GM19372 (cell line): ENCODE data around the gene KCNQ5.
"Not testable (repeated sequence)": the region's sequence is repeated elsewhere in the genome, so short reads cannot be mapped to it uniquely, and the experiment has no call there.

Source experiments
- ATAC-seq: cut with Tn5 transposase; IDR thresholded peaks from one replicate; pipeline ENCODE4 v1.9.1; 2021; ENCODE audit warnings: mild to moderate bottlenecking, low read depth, moderate library complexity; ENCODE audit not compliant: unreplicated experiment

Gene KCNQ5

GRCh38 chr6:72621291-72622093, at the start of gene KCNQ5:
Gene KCNQ5 (plus strand): TSS chr6:72622064.
- peak; percentile 15 for ATAC-seq

- peak; percentile 58 for ATAC-seq
Measured at GRCh38 chr6:72579865-72580264, 42.0 kb upstream of the KCNQ5 start.

DNA sequence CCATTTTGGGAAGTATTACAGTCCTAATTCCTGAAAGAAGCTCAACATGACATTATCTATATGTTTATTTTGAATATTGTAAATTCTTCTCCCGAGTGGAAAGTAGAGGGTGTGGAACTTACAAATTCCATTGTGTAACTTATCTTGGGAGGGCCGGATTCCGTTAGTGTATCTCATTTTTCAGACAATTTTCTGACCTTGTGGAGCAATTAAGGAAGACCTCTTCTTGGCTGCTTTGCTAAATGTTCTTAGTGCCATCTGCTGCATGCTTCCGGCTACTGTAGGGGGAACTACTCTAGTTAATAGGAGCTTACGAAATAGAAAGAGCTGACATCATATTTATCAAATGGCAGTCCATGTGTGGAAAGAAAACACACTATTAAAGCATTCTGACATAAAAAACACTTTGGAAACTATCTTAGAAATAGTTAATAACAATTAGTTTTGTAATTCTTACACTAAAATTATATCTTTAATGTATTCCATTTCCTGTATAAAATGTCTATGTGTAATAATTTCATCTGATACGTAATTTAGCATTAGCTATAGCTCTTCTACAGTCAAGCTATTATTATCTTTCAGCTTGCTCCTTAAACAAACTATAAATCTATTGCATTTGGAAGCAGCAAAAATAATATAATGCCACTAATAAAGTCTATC, 41.5 kb upstream of the KCNQ5 start:
- peak; percentile 86 for ATAC-seq

GRCh38 chr6:72580950-72581349, 40.9 kb upstream of the KCNQ5 start:
- not testable (repeated sequence) for ATAC-seq

DNA sequence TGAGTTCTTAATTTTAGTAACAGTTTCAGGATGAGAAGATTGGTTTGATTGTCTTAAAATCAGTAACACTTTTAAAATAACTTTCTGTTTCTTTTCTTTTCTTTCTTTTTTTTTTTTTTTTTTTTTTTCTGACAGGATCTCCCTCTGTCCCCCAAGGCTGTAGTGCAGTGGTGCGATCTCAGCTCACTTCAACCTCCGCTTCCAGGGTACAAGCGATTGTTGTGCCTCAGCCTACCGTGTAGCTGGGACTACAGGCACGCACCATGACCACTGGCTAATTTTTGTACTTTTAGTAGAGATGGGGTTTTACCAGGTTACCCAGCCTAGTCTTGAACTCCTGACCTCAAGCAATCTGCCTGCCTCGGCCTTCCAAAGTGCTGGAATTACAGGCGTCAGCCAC, 33.7 kb upstream of the KCNQ5 start:
- ATAC-seq, result no peak

DNA sequence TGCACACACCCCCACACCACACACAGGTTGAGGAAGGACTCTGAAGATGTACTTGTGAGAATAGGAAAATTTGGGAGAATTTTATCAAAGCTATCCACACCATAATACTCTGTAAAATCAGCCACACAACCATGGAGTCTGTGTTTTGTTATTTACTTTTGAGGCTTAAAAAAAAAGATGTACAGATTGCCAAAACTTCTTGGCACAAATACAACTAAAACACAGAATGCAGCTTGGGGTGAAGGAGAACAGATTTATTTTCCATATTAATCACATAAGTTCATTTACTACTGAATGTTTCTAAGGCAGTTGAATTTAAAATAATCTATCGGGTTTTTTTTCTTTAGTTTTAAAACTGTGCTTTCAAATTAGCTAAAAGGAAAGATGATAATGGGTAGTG, 32.8 kb upstream of the KCNQ5 start:
- ATAC-seq, result no peak

- ATAC-seq, result peak; percentile 56
Measured at GRCh38 chr6:72595812-72596211, 26.1 kb upstream of the KCNQ5 start.

- ATAC-seq, result no peak
Measured at GRCh38 chr6:72616406-72617015, 5.4 kb upstream of the KCNQ5 start.

DNA sequence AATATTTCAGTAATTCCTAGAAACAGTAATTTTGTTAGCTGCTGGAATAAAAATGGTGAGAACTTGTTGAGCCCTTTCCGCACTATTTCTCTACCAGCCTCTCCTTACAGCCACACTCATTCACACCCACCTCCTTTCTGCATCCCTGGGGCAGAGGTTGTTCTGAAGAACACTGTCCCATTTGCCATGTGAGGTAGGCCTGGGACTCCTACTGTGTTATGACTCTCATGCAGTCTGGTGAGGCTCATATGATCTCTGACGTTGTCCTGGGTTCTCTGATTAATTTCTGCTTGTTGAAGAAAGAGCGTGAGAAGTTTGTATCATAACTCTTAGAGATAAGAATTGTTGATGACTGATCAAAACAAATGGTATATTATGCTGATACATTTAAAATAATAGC, 4.1 kb upstream of the KCNQ5 start:
- ATAC-seq, result no peak

DNA sequence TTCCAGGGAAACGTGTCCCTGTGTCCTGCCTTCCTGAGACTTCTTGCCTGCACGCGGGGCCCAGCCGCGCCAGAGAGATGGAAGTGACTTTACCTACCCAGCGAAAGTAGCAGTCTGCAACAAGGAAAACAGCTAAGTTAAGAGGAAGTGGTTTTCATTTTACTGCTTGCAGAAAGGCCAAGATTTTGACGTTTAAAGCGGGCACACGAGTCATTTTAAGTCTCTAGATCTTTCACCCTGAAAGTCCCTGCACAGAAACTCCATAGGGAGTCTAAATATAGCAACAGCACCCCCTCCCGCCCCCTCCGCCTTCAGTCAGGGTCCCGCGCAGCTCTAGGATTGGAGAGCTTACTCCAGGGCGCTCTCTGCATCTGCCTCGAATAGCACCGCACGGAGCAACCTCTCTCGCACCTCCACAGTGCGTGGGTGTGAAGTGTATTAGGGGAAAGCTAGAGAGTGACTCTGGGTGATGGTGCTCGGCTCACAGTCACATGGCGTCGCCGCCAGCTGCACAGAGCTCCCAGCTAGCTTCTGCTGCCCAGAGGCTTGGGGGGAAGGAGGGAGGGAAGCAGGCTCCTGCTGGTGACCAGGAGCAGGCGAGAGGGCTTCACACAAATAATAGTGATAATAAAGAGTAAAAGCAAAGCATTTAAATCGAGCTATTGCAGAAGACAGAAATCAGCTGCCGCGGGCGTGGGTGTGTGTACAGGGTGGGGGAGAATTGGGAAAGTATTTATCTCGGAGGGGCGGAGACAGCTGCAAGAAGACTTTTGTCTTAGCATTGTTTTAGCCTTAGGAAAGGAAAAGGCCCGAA, 1.8 kb upstream of the KCNQ5 start:
- peak; percentile 61 for ATAC-seq

- ATAC-seq, result no peak
Measured at GRCh38 chr6:72620871-72621290, 983 bp upstream of the KCNQ5 start.

DNA sequence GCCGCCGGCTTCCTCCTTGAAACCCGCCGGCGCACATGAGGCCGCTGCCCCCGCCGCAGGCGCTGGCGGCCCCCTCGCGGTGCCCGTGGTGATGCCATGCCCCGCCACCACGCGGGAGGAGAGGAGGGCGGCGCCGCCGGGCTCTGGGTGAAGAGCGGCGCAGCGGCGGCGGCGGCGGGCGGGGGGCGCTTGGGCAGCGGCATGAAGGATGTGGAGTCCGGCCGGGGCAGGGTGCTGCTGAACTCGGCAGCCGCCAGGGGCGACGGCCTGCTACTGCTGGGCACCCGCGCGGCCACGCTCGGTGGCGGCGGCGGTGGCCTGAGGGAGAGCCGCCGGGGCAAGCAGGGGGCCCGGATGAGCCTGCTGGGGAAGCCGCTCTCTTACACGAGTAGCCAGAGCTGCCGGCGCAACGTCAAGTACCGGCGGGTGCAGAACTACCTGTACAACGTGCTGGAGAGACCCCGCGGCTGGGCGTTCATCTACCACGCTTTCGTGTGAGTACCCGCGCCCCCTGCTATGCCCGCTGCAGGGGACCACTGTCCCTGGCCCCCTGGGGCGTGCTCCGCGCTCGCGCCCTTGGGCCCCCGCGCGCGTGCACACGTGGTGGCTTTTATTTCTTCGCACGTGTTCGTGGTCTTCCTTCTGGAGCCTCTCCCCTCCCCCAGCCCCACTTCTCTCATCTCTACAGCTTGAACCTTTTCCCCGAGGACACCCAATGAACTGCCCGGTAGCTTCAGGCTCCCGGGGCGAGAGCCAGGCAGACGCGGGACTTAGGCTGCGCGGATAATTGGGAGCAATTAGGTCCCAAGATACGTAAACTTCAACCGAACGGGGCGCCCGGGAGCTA, 453 bp downstream of the KCNQ5 start:
- peak; percentile 25 for ATAC-seq

- no peak for ATAC-seq
Measured at GRCh38 chr6:72623808-72624207, 1.9 kb downstream of the KCNQ5 start.

DNA sequence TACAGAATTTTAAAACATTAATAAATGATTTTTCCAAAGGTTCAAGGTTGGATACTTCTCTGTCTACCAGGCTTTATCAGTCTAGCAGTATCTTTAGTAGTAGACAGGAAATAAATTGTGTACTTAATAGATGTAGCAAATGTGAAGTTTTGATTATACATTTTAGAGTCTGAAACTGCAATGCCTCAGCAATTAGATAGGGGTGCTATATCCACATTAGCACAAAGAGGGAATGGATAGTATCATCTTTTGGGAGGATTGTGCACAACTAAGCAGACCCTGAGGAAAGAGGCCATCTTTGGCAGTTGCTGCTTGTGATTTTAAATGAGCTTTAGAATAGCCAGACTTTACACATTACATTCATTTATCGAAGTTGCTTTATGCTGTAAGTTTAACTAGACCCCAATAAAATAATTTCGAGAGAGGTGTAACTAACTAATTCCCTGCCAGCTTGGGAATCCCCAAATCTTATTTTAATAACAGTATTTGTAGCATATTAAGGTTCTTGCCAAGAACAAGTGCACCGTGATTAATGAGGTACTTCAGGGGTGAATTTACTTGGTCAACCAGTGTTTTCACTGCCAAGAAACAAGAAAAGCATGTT, 2.8 kb downstream of the KCNQ5 start:
- no peak for ATAC-seq

GRCh38 chr6:72626126-72626525, 4.3 kb downstream of the KCNQ5 start:
- peak; percentile 24 for ATAC-seq

DNA sequence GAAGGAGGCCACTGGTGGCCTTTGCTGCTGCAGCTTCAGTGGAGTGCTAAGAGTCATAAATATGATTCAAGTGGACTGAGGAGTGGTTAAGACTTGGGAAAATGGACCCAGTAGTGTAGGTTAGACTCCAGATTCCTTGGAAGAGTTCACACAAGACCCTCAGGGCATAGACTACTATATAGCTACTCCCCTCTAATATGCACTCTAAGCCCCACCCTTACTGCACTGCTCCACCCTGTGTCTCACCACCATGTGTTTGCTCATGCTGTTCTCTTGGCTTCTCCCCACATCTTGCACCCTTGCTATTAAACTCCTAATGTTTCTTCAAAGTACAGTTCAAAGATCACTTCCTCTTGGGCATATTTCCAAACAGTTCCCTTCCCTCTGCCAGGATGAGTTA, 5.7 kb downstream of the KCNQ5 start:
- no peak for ATAC-seq

DNA sequence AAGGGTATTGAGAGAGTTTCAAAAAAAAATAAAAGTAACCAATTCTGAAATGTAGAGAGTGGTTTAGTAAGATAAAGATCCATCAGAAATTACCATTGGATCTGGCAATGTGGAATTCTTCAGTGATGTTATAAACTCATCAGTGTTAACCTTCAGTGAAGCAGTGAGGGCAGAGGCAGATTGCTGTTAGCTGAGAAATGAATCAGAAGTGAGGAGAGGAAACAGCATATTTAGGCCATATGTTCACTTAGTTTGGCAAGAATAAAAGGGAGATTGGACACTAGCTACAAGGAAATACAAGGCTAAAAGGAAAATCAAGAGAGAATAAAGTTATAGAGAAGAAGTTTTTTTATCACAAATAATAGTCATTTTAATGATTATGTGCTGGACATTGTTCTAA, 9.6 kb downstream of the KCNQ5 start:
- ATAC-seq, result no peak

- ATAC-seq, result no peak
Measured at GRCh38 chr6:72635636-72636035, 13.8 kb downstream of the KCNQ5 start.

- ATAC-seq, result peak; percentile 94
Measured at GRCh38 chr6:72636215-72636614, 14.4 kb downstream of the KCNQ5 start.
